ENCODE measurements around the gene TMEM270. TPM values are rescaled to one million over a fixed set of nuclear protein-coding genes. Genes with fewer than 3 reads are reported as not detected.

Gene TMEM270
- total RNA-seq, 1 donor from 2014 or later: not detected

DNA sequence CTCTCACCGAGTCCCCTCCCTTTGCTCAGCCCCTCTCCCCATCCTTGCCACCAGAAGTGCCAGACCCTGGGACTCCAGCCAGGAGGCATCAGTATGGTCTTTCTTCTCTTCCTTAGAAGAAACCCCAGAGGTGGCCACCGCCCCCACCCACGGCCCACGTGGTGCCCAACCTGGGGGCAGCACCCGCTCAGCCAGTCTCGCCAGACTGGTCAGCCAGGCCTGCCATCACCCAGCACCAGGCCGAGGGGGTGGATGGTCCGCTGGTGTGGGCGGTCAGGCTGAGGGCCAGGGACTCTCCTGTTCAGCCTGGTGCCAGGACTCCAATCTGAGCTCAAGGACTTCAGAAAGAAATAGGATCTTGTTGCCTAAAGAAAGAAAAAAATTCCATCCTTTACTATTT, 36.0 kb upstream of the TMEM270 start:
- no peaks in the 10 kb centered on the region for H3K36me3 ChIP-seq
- intact Hi-C loops (cut with DNase I): no loop called here
- no peak overlapping the region for H3K4me3 ChIP-seq
- peak in 1 of 2 donors; percentile 59 for DNase-seq (ENCODE audit: low spot score in 2 of 2)
- no peak overlapping the region for H3K27ac ChIP-seq
- no peaks in the 10 kb centered on the region for H3K9me3 ChIP-seq
- H3K27me3 ChIP-seq: no peaks in the 10 kb centered on the region
- H3K4me1 ChIP-seq: peaks cover 3 to 9% of the 10 kb centered on the region in 2 donors
- TF ChIP-seq, protein P1, sequence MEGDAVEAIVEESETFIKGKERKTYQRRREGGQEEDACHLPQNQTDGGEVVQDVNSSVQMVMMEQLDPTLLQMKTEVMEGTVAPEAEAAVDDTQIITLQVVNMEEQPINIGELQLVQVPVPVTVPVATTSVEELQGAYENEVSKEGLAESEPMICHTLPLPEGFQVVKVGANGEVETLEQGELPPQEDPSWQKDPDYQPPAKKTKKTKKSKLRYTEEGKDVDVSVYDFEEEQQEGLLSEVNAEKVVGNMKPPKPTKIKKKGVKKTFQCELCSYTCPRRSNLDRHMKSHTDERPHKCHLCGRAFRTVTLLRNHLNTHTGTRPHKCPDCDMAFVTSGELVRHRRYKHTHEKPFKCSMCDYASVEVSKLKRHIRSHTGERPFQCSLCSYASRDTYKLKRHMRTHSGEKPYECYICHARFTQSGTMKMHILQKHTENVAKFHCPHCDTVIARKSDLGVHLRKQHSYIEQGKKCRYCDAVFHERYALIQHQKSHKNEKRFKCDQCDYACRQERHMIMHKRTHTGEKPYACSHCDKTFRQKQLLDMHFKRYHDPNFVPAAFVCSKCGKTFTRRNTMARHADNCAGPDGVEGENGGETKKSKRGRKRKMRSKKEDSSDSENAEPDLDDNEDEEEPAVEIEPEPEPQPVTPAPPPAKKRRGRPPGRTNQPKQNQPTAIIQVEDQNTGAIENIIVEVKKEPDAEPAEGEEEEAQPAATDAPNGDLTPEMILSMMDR (IDR thresholded peaks at IDR 0.05): no peak

DNA sequence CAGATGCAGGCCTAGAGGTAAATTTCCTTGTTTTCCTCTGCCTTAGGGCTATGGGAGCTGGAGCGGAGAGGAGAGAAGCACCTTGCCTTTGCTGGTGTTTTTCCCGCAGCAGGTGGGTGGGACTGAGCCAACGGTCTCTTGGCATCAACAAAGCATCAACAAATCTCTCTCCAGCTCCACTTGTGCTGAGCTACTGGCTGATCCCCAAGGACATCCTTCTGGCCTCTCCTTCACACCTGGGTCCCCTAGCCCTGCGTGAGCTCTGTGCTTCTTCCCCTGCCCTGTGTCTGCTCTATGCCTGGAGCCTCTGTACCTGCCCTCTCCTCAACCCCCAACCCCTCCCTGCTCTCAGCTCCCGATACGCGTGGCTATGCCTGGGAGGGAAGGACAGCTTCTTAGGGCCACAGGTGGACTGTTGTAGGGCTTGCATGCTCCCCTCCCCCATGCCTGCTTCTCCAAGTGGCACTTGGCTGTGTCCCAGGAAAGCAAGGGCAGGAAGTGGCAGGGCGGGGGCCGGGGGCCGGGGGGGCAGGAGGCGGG, 33.3 kb upstream of the TMEM270 start:
- H3K9me3 ChIP-seq: no peaks in the 10 kb centered on the region
- peaks cover 3 to 9% of the 10 kb centered on the region in 2 donors for H3K4me1 ChIP-seq
- no peak overlapping the region for H3K4me3 ChIP-seq
- TF ChIP-seq, protein P1 (IDR thresholded peaks at IDR 0.05): no peak
- intact Hi-C loops (cut with DNase I): no loop called here
- DNase-seq (ENCODE audit: low spot score in 2 of 2): no peak
- no peak overlapping the region for H3K27ac ChIP-seq
- H3K36me3 ChIP-seq: no peaks in the 10 kb centered on the region
- no peaks in the 10 kb centered on the region for H3K27me3 ChIP-seq

GRCh38 chr7:73828107-73828803, 32.7 kb upstream of the TMEM270 start:
- no peaks in the 10 kb centered on the region for H3K27me3 ChIP-seq
- H3K4me1 ChIP-seq: peaks cover 3 to 9% of the 10 kb centered on the region in 2 donors
- intact Hi-C loops (cut with DNase I): no loop called here
- H3K36me3 ChIP-seq: no peaks in the 10 kb centered on the region
- TF ChIP-seq, protein P1 (IDR thresholded peaks at IDR 0.05): no peak
- no peak overlapping the region for H3K27ac ChIP-seq
- no peaks in the 10 kb centered on the region for H3K9me3 ChIP-seq
- DNase-seq (ENCODE audit: low spot score in 2 of 2): no peak
- H3K4me3 ChIP-seq: no peak overlapping the region

GRCh38 chr7:73828972-73829371, 32.0 kb upstream of the TMEM270 start:
- Histone ChIP-seq H3K27ac (no peak overlapping the region), H3K9me3 (no peaks in the 10 kb centered on the region), H3K36me3 (no peaks in the 10 kb centered on the region), H3K4me3 (no peak overlapping the region), H3K27me3 (no peaks in the 10 kb centered on the region), H3K4me1 (peaks cover 3 to 9% of the 10 kb centered on the region in 2 donors)
- DNase-seq (ENCODE audit: low spot score in 2 of 2): no peak
- intact Hi-C loops (cut with DNase I): no loop called here
- TF ChIP-seq, protein P1 (IDR thresholded peaks at IDR 0.05): no peak

DNA sequence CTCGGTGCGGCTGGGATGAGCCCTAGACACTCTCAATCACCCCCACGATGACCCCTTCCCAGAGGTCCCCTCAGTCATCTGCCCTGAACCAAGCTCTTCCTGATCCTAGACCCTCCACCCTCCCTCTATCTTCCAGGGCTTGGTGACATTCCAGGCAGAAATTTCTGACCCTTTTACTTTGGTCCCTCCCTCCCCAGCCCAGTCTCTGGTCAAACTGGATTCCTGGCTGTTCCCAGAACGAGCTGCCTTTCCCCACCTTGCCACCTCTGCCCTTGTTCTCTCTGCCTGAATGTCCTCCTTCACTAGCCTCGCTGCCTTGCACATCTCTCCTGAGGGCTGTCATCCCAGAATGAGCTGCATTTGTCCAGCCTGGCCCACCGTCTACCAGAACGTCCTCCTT, 31.5 kb upstream of the TMEM270 start:
- intact Hi-C loops (cut with DNase I): no loop called here
- Histone ChIP-seq H3K27ac (no peak overlapping the region), H3K4me1 (peaks cover 3 to 9% of the 10 kb centered on the region in 2 donors), H3K9me3 (no peaks in the 10 kb centered on the region), H3K4me3 (no peak overlapping the region), H3K27me3 (no peaks in the 10 kb centered on the region), H3K36me3 (no peaks in the 10 kb centered on the region)
- TF ChIP-seq, protein P1 (IDR thresholded peaks at IDR 0.05): no peak
- DNase-seq (ENCODE audit: low spot score in 2 of 2): no peak

Data from ascending aorta (tissue), 2 donors.